SU-DHL-6 (cell line): ENCODE measurements around the gene TIMM44.

Source experiments
- CTCF ChIP-seq: fragments of 200-600 bp; sonication (generic); IDR thresholded peaks from one replicate; pipeline ENCODE4 v1.5.1; 2017; ENCODE audit warnings: antibody characterized with exemption, mild to moderate bottlenecking, low read length, moderate library complexity; ENCODE audit not compliant: insufficient read depth, poor library complexity, severe bottlenecking
- EZH2phosphoT487 ChIP-seq: fragments of 200-600 bp; sonication (generic), shearing (Covaris generic); conservative IDR thresholded peaks from 2 replicates; pipeline ENCODE4 v1.6.1; 2018; ENCODE audit warnings: mild to moderate bottlenecking, antibody characterized with exemption, low read length, moderate library complexity, mixed read lengths

GRCh38 chr19:7883105-7883504 lies 60.4 kb downstream of the TIMM44 start:
- TF ChIP-seq CTCF: no peak
- no peak for TF ChIP-seq EZH2phosphoT487
